AG04450 (cell line): ENCODE data around the gene PTPRCAP. TPM values are rescaled to one million over a fixed set of nuclear protein-coding genes. Genes with fewer than 3 reads are reported as not detected.

Experiments used
- CTCF ChIA-PET: fragments of 300-600, 350-600 bp; formaldehyde crosslinking; extraction: SDS; loops from one replicate; lab custom pipeline; 2022; ENCODE audit warnings: antibody characterized with exemption, inconsistent platforms; lab: Charles Lee
- POLR2A ChIA-PET: fragments of 350-600 bp; formaldehyde crosslinking; extraction: SDS; loops from one replicate; lab custom pipeline; 2021; ENCODE audit warnings: antibody characterized with exemption, inconsistent platforms; lab: Yijun Ruan, JAX
- DNase-seq: peaks from one replicate; pipeline ENCODE4 v3.0.0-alpha.2; 2011; ENCODE audit warnings: low read depth, low spot score
- H3K27ac ChIP-seq: one replicate; pipeline ENCODE4 v1.5.1; 2012; ENCODE audit warnings: low read depth, low read length, control low read depth
- H3K27me3 ChIP-seq: one replicate; pipeline ENCODE4 v1.6.0; 2012; ENCODE audit warnings: low read length; ENCODE audit not compliant: control insufficient read depth, insufficient read depth
- H3K4me3 ChIP-seq: 2 replicates; pipeline ENCODE4 v1.5.1; 2011; ENCODE audit warnings: mild to moderate bottlenecking, low read depth, low read length, control low read depth
- H3K9me3 ChIP-seq: 2 replicates; pipeline ENCODE4 v1.5.1; 2012; ENCODE audit warnings: low read length; ENCODE audit not compliant: control insufficient read depth, insufficient read depth
- CTCF ChIP-seq: IDR thresholded peaks from 2 replicates; pipeline ENCODE4 v1.5.1; 2011; ENCODE audit warnings: low read depth, low read length, control low read depth, inconsistent platforms
- polyA plus RNA-seq: library from polyadenylated mRNA; depleted of rRNA; stranded (reverse); fragments of >200 nt; gene quantifications from 2 replicates; pipeline ENCODE4 v1.2.3, GENCODE V29; 2011

PTPRCAP gene
- polyA plus RNA-seq, 1 experiment, result 0.07 TPM

- TF ChIP-seq CTCF, result no peak
- Histone ChIP-seq H3K9me3 (no peaks in the 10 kb centered on the region), H3K4me3 (no peak overlapping the region), H3K27ac (no peak overlapping the region), H3K27me3 (peaks cover 19% of the 10 kb centered on the region)
- POLR2A ChIA-PET, result interaction anchor here (0.6 kb wide), 1 partner anchor 16 kb away, joined by 3 read pairs; the partner anchor contains the start of gene PPP1CA
- CTCF ChIA-PET, result interaction anchor here (3.4 kb wide), 1 partner anchor 16 kb away, joined by 10 read pairs; the partner anchor contains the start of gene PPP1CA
- no peak for DNase-seq
These were observed 20.1 kb downstream of the PTPRCAP start for GRCh38 chr11:67417425-67417824.

GRCh38 chr11:67416416-67417335 is 20.8 kb downstream of the PTPRCAP start:
- POLR2A ChIA-PET, result no interaction called here

GRCh38 chr11:67415501-67416304 is 21.8 kb downstream of the PTPRCAP start, which contains the start of gene CARNS1:
CARNS1 (plus strand) TSS chr11:67415678; CDS start chr11:67416200, 522 bp downstream.
- TF ChIP-seq CTCF, result no peak
- peaks cover 27% of the 10 kb centered on the region for H3K27me3 ChIP-seq
- CTCF ChIA-PET, result interaction anchor here (1.2 to 3.7 kb wide), 2 partner anchors 14 kb away, joined by 7 to 22 read pairs; partner anchors contain the start of gene PPP1CA
- H3K9me3 ChIP-seq, result no peaks in the 10 kb centered on the region
- POLR2A ChIA-PET, result no interaction called here
- DNase-seq, result no peak
- H3K27ac ChIP-seq, result no peak within 1 kb of the TSS
- peak within 1 kb of the TSS; percentile 17; the same call in 1 of the 2 replicates for H3K4me3 ChIP-seq

More at GRCh38 chr11:67416416-67417335, 20.8 kb downstream of the PTPRCAP start:
- Histone ChIP-seq H3K27me3 (peaks cover 25% of the 10 kb centered on the region), H3K9me3 (no peaks in the 10 kb centered on the region), H3K27ac (no peak overlapping the region), H3K4me3 (no peak overlapping the region)
- CTCF ChIA-PET, result interaction anchor here (1.2 kb wide), 1 partner anchor 15 kb away, joined by 7 read pairs; the partner anchor contains the start of gene PPP1CA
- TF ChIP-seq CTCF, result no peak
- no peak for DNase-seq

DNA sequence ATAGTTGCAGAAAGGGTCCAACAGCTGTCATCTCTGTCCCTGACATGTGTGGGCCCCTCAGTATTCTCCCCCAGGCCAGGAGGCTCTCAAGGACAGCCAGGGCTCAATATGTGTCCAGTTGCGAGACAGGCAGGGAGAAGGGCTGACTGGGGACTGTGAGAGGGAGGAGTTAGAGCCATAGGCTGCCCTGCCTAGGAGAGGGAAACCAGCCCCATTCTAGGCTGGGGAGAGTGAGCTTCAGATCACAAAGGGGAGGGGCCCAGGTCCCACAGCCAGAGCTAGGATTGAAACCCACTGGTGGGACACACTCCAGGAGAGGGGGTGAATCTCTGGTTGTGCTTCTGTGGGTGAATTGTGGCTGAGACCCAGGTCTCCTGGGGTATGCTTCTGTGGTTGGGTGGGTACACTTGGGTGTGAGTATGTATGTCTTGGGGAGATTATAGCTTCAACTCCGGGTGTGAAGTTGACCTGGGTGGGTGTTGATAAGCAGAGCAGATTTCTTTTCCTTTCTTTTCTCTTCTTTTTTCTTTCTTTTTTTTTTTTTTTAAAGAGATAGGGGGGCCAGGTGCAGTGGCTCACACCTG is 24.1 kb downstream of the PTPRCAP start:
- CTCF ChIA-PET, result interaction anchor here (1.0 to 3.7 kb wide), 2 partner anchors 11 to 56 kb away, joined by 5 to 22 read pairs; partner anchors contain the start of gene PPP1CA
- H3K27ac ChIP-seq, result no peak overlapping the region
- POLR2A ChIA-PET, result interaction anchor here (0.6 to 0.8 kb wide), 2 partner anchors 21 to 71 kb away, joined by 4 read pairs; partner anchors contain the start of gene RAD9A
- DNase-seq, result no peak
- peaks cover 43% of the 10 kb centered on the region for H3K27me3 ChIP-seq
- no peak for TF ChIP-seq CTCF
- H3K9me3 ChIP-seq, result no peaks in the 10 kb centered on the region
- no peak overlapping the region for H3K4me3 ChIP-seq
